Thoracic aorta (tissue), 2 donors: Measurements from ENCODE around the gene NACC1. TPM values are rescaled to one million over a fixed set of nuclear protein-coding genes. Genes with fewer than 3 reads are reported as not detected.

Experiments
- ATAC-seq: fragments of 150-250 bp; one replicate; pipeline ENCODE4 v1.8.0; 2017; ENCODE audit warnings: low read depth; ENCODE audit not compliant: insufficient number of reproducible peaks, low FRiP score
- DNase-seq: peaks from one replicate; pipeline ENCODE4 v3.0.0-alpha.2; 2020; ENCODE audit warnings: low spot score
- H3K27ac ChIP-seq, 2 donors: fragments of 200-600 bp; sonication (generic); 1 replicate in 1 of 2; 2 replicates in 1 of 2; pipeline ENCODE4 v1.5.1; 2016; ENCODE audit warnings: mild to moderate bottlenecking in 2 of 2, moderate library complexity in 2 of 2
- H3K27me3 ChIP-seq: fragments of 200-600 bp; sonication (generic); replicated peaks from 2 replicates; pipeline ENCODE4 v1.6.0; 2016; ENCODE audit warnings: mild to moderate bottlenecking; ENCODE audit not compliant: insufficient read depth
- H3K36me3 ChIP-seq: fragments of 200-600 bp; sonication (generic); one replicate; pipeline ENCODE4 v1.5.1; 2016
- H3K4me1 ChIP-seq, 2 donors: fragments of 200-600 bp; sonication (generic); 1 replicate in 1 of 2; 2 replicates in 1 of 2; pipeline versions ENCODE4 v1.5.1 to v1.6.0; 2016; ENCODE audit warnings: low read depth in 2 of 2, mild to moderate bottlenecking in 1 of 2; ENCODE audit not compliant: control insufficient read depth in 1 of 2
- H3K4me3 ChIP-seq: fragments of 200-600 bp; sonication (generic); 2 replicates; pipeline ENCODE4 v1.5.1; 2016; ENCODE audit warnings: mild to moderate bottlenecking
- H3K9me3 ChIP-seq: fragments of 200-600 bp; sonication (generic); 2 replicates; pipeline ENCODE4 v1.5.1; 2016
- total RNA-seq, 2 donors: library from RNA; depleted of rRNA; stranded (reverse); fragments of >200 nt; gene quantifications; one replicate each; pipeline versions ENCODE4 v1.1.0 to v1.2.3, GENCODE V29; 2016
- TF ChIP-seq, protein P1 (sequence below): fragments of 200-600 bp; sonication (generic); IDR thresholded peaks from one replicate; pipeline ENCODE4 v1.5.1; 2019; ENCODE audit warnings: antibody characterized with exemption

Gene NACC1
- total RNA-seq, 2 donors from 2014 or later: 27.2 to 28.8 TPM

GRCh38 chr19:13135068-13136062 is 17.3 kb downstream of the NACC1 start:
- no peak overlapping the region for H3K4me3 ChIP-seq
- TF ChIP-seq, protein P1, sequence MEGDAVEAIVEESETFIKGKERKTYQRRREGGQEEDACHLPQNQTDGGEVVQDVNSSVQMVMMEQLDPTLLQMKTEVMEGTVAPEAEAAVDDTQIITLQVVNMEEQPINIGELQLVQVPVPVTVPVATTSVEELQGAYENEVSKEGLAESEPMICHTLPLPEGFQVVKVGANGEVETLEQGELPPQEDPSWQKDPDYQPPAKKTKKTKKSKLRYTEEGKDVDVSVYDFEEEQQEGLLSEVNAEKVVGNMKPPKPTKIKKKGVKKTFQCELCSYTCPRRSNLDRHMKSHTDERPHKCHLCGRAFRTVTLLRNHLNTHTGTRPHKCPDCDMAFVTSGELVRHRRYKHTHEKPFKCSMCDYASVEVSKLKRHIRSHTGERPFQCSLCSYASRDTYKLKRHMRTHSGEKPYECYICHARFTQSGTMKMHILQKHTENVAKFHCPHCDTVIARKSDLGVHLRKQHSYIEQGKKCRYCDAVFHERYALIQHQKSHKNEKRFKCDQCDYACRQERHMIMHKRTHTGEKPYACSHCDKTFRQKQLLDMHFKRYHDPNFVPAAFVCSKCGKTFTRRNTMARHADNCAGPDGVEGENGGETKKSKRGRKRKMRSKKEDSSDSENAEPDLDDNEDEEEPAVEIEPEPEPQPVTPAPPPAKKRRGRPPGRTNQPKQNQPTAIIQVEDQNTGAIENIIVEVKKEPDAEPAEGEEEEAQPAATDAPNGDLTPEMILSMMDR: no peak
- DNase-seq (no peak), ATAC-seq (no peak)
- H3K27ac ChIP-seq: peak overlapping the region in 1 of 2 donors; percentile 38
- H3K36me3 ChIP-seq: peaks cover 28% of the 10 kb centered on the region
- peaks cover 0 to 4% of the 10 kb centered on the region in 2 donors for H3K4me1 ChIP-seq
- H3K27me3 ChIP-seq: no peaks in the 10 kb centered on the region
- no peaks in the 10 kb centered on the region for H3K9me3 ChIP-seq

- no peak for ATAC-seq
- TF ChIP-seq, protein P1: no peak
- H3K36me3 ChIP-seq: peaks cover 28% of the 10 kb centered on the region
These were observed 19.3 kb downstream of the NACC1 start for GRCh38 chr19:13137290-13137794.

GRCh38 chr19:13138171-13138915 is 20.3 kb downstream of the NACC1 start:
- Histone ChIP-seq H3K27ac (no peak overlapping the region), H3K4me3 (no peak overlapping the region), H3K36me3 (peaks cover 28% of the 10 kb centered on the region), H3K27me3 (no peaks in the 10 kb centered on the region), H3K4me1 (peaks cover 4% of the 10 kb centered on the region in 2 donors), H3K9me3 (no peaks in the 10 kb centered on the region)
- DNase-seq (no peak), ATAC-seq (no peak)
- TF ChIP-seq, protein P1: no peak

More at GRCh38 chr19:13137290-13137794, 19.3 kb downstream of the NACC1 start:
- Histone ChIP-seq H3K27me3 (no peaks in the 10 kb centered on the region), H3K4me1 (peaks cover 0 to 4% of the 10 kb centered on the region in 2 donors), H3K4me3 (no peak overlapping the region), H3K27ac (no peak overlapping the region), H3K9me3 (no peaks in the 10 kb centered on the region)
- DNase-seq: no peak

- DNase-seq (no peak), ATAC-seq (no peak)
- Histone ChIP-seq H3K27me3 (no peaks in the 10 kb centered on the region), H3K4me3 (no peak overlapping the region), H3K27ac (no peak overlapping the region), H3K36me3 (peaks cover 29% of the 10 kb centered on the region), H3K4me1 (peaks cover 4 to 9% of the 10 kb centered on the region in 2 donors), H3K9me3 (no peaks in the 10 kb centered on the region)
- TF ChIP-seq, protein P1: no peak
These were observed 20.8 kb downstream of the NACC1 start for GRCh38 chr19:13138916-13139198.
